Activated CD4-positive, CD25-positive, alpha-beta regulatory T cell (primary cell): Measurements from ENCODE around the gene ECHDC1.

Experiments
- DNase-seq, 4 experiments: peaks; one replicate each; lab custom pipeline; 2025; lab: John Stamatoyannopoulos, UW

Gene ECHDC1

DNA sequence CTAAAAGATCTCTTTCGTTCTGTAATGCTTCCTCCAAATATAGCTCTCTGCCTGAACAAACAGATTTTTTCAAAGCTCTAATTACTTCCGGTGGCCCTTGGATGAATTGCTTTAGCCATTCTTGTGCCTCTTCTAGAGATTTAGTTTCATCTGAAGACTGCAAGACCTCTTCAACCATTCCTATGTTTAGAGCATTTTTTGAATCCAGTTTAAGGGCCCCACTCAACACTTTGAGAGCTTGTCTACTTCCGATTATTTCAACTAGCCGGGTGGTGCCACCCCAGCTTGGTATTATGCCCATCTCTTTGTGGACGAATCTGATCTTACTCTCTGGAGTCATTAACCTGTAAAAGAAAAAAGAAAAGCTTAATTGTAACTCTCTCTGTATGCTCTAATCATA, 53.5 kb downstream of the ECHDC1 start:
- no peak for DNase-seq

DNA sequence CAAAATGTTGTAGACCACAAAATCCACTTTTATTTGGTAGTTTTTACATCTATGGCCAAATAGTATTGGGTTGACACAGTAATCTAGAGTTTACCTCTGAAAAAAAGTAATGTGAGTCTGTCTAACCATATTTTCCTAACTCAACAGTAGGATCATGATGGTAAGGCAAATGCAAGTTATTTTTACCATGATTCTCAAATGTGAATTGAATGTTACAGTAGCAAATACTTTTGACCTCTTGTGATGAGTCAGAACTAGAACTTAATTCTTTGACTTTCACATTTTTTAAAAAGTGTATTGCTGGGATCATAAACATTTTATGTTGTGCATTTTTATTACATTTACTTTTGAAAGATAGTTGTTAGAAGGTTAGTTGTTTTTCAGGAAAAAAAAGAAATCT, 54.7 kb downstream of the ECHDC1 start:
- DNase-seq, result no peak

DNA sequence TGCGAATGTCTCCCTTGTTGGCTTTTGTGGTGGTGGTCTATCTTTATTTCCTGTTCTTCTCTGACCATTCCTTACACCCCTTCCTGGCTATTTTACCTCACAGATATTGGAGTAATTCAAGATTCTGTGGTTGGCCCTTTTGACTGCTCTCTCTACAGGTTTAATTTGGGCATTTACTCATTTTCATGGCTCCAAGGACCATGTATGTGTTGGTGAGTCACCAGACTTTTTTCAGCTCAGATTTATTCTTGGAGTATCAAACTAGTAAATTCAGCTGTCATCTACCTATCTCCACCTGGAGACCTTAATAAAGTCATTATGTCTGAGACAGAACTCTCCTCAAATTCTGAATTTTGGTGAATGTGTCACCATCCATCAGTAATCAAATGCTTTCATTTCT, 61.2 kb downstream of the ECHDC1 start:
- no peak for DNase-seq

DNA sequence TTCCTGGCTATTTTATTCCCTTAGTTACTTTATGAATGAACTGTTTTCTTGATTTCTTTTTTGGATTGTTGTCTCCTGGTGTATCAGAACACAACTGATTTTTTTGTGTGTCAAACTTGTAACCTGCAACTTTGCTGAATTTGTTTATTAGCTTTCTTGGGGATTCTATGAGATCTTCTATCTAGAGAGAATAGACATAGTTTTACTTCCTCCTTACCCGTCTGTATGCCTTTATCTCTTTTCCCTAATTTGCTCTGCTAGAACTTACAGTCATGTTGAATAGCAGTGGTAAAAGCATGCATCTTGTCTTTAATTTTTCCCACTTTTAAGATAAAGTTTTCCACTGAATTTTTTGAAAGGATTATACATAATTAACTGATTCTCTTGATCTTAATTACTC, 63.6 kb downstream of the ECHDC1 start:
- DNase-seq, result no peak

DNA sequence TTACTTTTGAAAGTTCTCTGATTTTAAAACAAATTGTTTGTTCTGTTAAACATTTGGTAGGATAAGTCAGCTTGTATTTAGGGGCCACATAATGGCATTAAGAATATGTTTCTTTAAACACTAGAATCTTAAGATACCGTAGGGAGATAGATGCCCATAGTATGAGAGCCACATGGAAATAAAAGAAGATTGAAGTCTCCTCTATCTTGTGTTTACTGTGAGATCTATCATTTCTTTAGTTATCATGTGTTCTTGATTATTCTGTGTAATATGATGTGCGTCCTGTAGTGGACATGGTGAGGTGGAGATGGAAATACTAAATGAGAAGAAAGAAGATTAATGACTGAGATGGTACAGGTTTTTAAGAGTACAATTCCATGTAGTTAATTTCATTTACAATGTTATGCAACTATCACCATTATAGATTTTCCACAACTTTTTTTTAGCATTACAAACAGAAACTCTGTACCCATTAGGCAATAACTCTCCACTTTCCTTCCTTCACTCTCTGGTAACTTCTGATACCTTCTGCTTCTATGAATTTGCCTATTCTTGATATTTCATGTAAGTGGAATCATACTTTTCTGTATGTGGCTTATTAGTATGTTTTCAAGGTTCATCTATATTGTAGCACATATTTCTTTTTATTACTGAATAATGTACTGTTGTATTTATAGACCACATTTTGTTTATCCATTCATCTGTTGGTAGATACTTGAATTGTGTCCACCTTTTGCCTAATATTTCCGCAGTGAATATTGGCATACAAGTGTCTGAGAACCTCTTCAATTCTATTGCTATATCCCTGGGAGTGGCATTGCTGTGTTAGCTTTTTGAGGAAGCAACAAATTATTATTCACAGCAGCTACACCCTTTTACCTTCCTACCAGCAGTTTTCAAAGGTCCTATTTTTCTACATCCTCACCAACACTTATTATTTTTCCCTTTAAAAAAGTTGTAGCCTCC, 65.2 kb downstream of the ECHDC1 start:
- no peak for DNase-seq

DNA sequence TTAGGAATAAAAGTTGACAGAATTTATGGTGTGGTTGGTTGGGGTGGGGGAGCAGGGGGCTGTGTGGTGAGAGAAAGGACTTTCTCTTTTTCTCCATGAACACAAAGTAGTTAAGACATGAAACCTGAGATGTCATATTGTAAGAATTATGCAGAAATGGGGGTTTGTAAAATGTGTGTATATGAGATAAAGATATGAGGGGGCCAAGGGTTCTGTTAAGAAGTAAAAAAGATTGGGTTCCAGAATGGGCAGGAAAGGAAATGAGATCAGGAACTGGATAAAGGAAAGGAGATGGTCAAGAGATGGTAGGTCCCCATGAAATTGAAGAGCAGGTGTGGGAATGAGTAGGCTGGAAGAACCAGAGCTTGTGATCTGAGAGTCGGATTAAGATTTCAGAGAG, 67.1 kb downstream of the ECHDC1 start:
- DNase-seq, result no peak

DNA sequence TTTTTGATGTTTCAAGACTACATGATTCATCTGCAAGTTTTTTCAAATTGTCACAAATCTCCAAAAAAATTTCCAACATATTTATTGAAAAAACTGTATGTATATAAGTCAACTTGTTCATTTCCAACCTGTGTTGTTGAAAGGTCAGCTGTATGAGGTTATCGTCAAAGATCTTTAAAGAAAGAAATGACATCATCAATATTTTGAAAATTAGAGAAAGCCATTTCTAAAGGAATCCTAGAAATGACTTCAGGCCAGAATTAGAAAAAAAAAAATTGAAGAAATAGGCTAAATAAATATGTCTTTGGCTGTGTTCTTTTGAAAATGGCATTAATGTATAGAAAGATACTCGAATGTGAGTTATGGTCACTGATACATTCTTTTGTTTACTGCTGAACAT, 69.9 kb downstream of the ECHDC1 start:
- DNase-seq, result no peak

DNA sequence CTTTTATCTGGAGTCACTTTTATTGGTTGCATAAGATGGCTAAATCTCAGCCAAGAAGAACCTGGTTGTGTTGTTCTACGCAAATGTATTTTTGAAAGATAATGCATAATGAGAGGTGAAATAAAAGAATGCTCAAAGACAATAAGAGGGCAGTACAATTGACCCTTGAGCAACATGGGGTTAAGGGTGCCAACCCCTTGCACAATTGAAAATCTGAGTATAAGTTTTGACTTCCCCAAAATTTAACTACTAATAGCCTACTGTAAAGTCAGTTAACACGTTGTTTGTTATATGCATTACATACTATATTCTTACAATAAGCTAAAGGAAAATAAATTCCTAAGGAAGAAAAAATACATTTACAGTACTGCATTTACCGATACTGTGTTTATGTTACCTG, 70.8 kb downstream of the ECHDC1 start:
- no peak for DNase-seq

DNA sequence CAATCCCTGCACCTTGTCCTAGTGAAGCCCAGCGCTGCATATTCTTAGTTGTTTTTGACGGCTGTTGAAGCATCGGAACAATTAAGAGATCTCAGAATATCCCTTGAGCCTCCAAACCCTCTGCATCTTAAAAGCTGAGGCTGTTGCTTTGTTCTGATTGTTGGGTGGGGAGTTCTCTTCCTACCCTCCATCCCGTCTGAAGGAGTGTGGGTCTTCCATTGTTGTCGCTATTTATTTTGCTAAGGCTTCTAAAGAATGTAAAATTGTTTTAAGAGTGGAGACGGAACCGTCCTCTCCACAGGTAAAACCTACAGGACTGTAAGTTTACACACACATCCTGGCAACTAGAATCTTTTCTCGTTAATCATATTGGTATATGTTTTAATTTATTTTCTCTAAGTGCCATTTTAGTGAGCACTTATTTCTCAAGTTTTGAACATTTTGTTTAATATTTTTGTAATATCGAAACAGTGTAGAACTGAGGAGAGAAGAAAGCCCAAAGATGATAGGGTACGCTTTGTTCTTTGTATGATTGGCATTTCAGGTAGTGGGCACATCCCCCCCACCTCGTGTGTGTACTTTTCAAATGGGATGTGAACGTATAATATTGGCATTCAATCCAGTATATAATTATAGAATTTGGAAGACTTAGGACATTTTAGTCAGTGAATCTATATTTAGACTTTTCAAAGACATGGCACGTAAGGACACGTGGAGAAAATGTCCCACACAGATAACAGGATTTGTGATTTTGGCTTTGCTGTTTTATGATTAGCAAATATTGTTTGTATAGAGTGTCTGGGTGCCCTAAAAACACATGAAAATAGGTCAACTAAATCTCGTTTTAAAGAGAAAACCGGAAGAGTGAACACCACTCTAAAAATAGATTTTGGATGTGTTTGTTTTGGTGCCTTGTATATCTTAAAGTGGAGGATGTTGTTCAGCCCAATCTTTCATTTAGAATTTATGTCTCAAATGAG, 75.5 kb downstream of the ECHDC1 start:
- no peak for DNase-seq

DNA sequence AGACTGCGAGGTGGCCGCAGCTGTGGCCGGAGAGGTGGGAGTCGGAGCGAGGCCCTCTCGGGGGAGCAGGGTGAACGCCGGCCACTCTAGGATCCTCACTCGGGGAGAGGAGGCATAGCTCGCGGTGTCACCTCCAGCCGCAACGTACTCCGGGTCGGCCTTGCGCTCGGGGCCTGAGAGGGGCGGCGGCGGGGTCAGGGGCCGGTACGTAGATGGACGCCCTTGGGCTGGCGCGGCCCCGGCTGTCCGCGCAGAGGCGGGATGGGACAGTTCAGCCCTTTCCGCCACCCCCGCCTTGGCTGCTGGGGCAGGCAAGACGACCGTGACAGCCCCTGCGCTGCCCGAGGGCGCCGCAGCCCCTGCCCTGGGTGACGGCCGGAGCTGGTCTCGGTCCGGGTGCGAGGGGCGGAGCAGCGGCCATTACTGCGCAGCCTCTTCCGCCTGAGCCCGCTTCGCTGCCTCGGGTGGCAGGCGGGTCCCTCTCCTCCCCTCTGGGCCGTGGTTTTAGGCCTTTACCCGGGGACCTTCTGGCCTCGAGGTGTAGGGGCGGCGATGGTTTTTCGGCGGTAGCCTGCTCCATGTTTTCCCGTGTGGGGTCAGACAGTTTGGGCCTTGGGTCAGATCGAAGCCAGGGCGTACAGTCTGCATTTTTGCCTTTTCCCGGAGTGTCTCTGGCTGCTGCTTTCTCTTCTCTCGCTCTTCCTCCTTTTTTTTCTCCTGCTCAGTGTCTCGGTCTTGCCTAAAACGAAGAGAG, 76.3 kb downstream of the ECHDC1 start:
- DNase-seq, result peak; percentile 13 to 26 (median 24)

DNA sequence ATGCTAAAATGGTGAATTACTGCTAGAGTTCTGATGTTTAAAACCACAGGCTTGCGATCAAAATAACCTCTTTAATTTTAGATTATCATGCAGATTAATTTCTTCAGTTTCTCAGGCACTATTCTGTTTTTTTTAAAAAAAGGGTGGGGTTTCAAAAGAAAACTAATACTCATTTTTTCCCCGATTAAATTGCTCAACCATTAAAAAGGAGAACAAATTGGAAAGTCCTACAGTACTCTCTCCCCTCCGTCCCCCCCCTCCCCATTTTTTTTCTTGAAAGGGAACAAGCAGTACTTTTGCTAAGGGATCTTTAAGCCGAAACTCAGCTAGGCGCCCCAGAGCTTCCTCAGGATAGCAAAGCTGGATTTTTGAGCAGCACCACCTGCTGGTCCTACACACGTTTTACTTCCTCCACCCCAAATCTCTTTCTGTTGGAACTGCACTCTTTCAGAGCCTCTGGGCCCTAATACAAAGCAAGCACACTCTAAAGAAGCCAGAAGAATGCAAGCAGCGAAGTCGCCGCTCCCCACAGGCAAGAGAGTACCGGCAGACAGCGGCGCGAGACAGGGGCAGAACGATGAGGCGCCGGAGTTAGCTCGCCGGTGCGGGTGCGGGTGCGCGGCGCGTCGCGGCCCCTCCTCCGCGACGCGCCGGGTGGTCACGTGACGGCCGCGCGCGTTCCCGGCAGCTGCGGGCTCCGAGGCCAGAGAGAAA, 77.1 kb downstream of the ECHDC1 start, which contains the start of gene RNF146:
RNF146 (plus strand) TSS at position 687 of the 714 bp plus-strand sequence. CDS start 13,475 bp downstream, outside the sequence.
- DNase-seq, result peak; percentile 46 to 56 (median 49)

DNA sequence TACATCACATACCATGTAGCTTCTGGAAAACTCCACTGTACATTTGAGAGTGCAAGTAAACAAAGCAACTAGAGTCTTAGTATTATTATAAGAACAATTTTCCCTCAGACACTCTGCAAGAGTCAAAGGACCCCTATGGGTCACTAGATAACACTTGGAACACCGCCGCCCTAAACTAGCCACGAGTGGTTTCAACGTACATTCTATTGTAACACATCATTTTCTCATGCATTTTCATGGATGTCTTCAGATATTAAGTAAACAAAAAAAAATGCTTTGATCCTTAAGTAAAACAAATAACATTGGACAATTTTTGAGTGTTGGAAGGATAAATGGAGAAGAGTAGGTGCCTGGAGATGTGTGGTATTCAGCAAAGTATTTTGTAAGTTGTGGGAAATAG, 79.9 kb downstream of the ECHDC1 start:
- DNase-seq, result no peak

DNA sequence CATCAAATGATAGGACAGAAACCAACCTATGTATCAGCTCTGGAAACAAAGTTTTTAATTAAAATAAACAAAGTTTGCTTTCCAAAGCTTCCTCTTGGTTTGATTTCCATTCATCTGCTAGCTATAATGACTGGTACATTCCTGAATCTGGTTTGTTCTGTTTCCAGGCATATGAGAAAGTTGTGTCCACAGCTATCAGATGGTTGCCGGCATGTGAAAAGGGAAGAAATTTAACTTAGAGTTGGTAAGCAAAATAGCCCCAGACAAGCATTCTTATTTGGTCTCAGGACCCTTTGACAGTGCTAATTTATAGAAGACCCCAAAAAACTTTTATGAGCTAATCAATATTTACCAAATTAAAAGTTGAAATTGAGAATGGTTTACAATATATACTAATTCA, 80.5 kb downstream of the ECHDC1 start:
- DNase-seq, result no peak

DNA sequence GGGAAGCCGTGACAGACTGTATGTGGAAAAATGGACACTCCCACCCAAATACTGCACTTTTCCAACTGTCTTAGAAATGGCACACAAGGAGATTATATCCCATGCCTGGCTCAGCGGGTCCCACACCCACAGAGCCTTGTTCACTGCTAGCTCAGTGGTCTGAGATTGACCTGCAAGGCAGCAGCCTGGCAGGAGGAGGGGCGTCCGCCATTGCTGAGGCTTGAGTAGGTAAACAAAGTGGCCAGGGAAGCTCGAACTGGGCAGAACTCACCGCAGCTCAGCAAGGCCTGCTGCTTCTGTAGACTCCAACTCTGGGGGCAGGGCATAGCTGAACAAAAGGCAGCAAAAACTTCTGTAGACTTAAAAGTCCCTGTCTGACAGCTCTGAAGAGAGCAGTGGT, 88.1 kb downstream of the ECHDC1 start:
- no peak for DNase-seq

DNA sequence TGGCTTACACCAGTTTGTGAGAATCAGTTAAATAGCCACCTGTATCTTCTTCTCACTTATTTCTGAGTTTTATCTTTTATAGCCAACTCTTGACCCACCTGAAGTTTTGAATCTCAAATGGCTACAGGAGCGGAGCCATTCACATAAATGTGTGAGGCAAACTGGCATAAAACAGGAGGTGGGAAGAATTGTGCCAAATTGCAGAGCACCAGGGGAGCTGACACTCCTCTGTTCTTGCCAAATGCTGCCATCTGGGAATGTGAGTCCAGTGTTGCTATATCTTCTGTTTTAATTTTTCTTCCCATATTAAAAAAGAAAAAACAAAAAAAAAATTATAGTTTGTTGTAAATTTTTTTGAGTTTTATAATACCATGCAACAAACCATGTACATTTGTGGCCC, 93.8 kb downstream of the ECHDC1 start:
- no peak for DNase-seq

DNA sequence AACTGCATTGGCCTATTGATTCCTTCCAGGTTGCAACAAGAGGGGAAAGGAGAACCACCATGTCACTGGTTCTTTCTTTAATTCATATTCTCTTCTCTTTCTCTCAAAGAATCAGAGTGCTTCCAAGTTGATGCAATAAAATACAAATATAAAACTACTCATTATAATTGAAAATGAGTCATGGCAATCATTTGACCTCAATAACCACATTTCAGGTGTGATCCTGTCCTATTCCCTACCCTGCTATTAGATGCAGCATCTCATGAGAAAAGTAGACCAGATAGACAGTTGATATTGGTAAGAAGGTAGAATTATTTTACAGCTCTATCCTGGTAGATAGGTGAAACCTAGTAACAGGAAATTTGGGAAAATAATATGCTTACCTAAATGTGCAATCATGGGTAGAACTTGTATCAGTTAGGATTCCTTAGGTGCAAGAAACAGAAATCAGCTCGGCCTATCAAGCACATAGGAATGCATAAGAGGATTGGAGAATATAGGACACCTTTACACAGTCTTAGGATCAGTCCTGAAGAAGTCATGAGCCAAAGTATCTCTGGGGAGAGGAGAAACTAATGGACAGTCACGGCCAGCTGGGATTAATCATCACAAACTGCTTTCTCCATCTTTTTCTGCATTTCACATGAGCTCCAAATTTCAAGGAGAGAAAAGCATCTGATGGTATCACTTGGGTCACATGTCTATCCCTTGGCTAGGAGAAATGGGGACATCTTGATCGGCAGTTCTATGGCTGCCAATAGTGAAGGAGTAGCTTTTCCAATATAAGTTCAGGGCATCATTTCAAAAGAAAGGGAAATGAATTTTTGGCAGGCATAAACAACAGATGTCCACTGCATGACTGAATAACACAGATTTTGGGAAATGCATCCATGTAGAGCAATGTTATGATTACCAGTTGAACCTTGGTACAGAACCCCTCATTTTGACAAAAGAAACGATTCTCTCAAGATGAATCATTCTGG, 96.0 kb downstream of the ECHDC1 start:
- no peak for DNase-seq

DNA sequence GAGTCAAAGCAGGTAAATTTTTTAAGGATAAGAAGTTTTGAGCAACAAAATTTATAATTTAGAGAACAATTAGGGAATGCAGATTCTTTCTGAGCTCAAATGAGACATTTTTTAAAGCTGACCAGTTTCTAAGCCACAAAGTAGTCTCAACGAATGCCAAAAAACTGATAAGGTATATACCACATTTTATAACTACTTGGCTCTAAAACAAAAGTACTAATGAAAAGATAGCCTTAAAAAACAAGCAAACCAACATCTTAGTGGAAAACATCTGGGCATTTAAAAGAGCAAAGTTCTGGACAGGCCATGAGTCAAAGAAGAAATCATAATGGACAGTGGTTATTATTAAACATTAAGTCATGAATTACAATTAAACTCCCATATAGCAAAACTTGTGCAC, 99.9 kb downstream of the ECHDC1 start:
- no peak for DNase-seq
